GM18499 (cell line): ENCODE measurements around the gene PPP1R13B.

Experiments used
- ATAC-seq: cut with Tn5 transposase; IDR thresholded peaks from one replicate; pipeline ENCODE4 v1.9.1; 2021; ENCODE audit warnings: moderate number of reproducible peaks; ENCODE audit not compliant: insufficient read depth, unreplicated experiment

Gene PPP1R13B

GRCh38 chr14:103718572-103718971, 128.8 kb downstream of the PPP1R13B start:
- no peak for ATAC-seq

- no peak for ATAC-seq
Observed at GRCh38 chr14:103716899-103717411, 130.4 kb downstream of the PPP1R13B start.

- ATAC-seq, result no peak
Observed at GRCh38 chr14:103716091-103716801, 131.1 kb downstream of the PPP1R13B start.

GRCh38 chr14:103715052-103716000, 132.0 kb downstream of the PPP1R13B start, which contains the start of the genes XRCC3 and ZFYVE21:
TSS of gene XRCC3 (minus strand) at chr14:103715451. CDS start at chr14:103711087, 4,364 bp downstream.
TSS of gene ZFYVE21 (plus strand) at chr14:103715810. CDS start at chr14:103715842, 32 bp downstream.
- ATAC-seq, result peak; percentile 91

GRCh38 chr14:103714063-103714724, 133.2 kb downstream of the PPP1R13B start:
- no peak for ATAC-seq

GRCh38 chr14:103713304-103714062, 133.9 kb downstream of the PPP1R13B start:
- no peak for ATAC-seq

GRCh38 chr14:103712633-103713247, 134.6 kb downstream of the PPP1R13B start:
- no peak for ATAC-seq

GRCh38 chr14:103711516-103712431, 135.6 kb downstream of the PPP1R13B start:
- no peak for ATAC-seq

GRCh38 chr14:103710771-103711377, 136.5 kb downstream of the PPP1R13B start:
- ATAC-seq, result no peak

GRCh38 chr14:103709814-103710213, 137.6 kb downstream of the PPP1R13B start:
- ATAC-seq, result no peak

- no peak for ATAC-seq
Observed at GRCh38 chr14:103708750-103709187, 138.6 kb downstream of the PPP1R13B start.

GRCh38 chr14:103707329-103708263, 139.8 kb downstream of the PPP1R13B start:
- no peak for ATAC-seq

GRCh38 chr14:103706551-103707328, 140.6 kb downstream of the PPP1R13B start:
- ATAC-seq, result no peak

- ATAC-seq, result no peak
Observed at GRCh38 chr14:103705504-103706284, 141.7 kb downstream of the PPP1R13B start.

GRCh38 chr14:103705118-103705503, 142.3 kb downstream of the PPP1R13B start:
- no peak for ATAC-seq
